ENCODE measurements around the gene GNG4. TPM values are rescaled to one million over a fixed set of nuclear protein-coding genes. Genes with fewer than 3 reads are reported as not detected.

GNG4 gene
- not detected for total RNA-seq
- polyA plus RNA-seq: under 1 TPM; 0.04 to 0.41 (median 0.05) TPM
- long read RNA-seq, donor 1, full-length matches to known transcripts: 1 of 1 reads
- long read RNA-seq, donor 1, partial matches to known transcripts: 0 of 1 reads
- long read RNA-seq, donor 1, other reads (novel, unspliced or antisense): 0 of 1 reads
- long read RNA-seq, donor 2: 0 reads

- Histone ChIP-seq H3K36me3 (ENCODE audit: insufficient read depth in 1 of 2, low read depth in 1 of 2) (no peaks in the 10 kb centered on the region), H3K4me1 (peaks cover 7% of the 10 kb centered on the region), H3K9me3 (no peaks in the 10 kb centered on the region), H3K27ac (no peak within 1 kb of the TSS), H3K4me3 (peak within 1 kb of the TSS; percentile 60), H3K27me3 (ENCODE audit: insufficient read depth in 3 of 3, low read length in 2 of 3) (peaks cover 4 to 94% (median 24%) of the 10 kb centered on the region in 3 donors)
- TF ChIP-seq, protein P1, sequence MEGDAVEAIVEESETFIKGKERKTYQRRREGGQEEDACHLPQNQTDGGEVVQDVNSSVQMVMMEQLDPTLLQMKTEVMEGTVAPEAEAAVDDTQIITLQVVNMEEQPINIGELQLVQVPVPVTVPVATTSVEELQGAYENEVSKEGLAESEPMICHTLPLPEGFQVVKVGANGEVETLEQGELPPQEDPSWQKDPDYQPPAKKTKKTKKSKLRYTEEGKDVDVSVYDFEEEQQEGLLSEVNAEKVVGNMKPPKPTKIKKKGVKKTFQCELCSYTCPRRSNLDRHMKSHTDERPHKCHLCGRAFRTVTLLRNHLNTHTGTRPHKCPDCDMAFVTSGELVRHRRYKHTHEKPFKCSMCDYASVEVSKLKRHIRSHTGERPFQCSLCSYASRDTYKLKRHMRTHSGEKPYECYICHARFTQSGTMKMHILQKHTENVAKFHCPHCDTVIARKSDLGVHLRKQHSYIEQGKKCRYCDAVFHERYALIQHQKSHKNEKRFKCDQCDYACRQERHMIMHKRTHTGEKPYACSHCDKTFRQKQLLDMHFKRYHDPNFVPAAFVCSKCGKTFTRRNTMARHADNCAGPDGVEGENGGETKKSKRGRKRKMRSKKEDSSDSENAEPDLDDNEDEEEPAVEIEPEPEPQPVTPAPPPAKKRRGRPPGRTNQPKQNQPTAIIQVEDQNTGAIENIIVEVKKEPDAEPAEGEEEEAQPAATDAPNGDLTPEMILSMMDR (IDR thresholded peaks at IDR 0.05): no peak
- ATAC-seq (peak in 1 of 4 donors; percentile 42), DNase-seq (no peak)
- intact Hi-C loops (cut with DNase I): no loop called here
- 1% methylated on average over 32 to 108 of the region's 111 CpGs for WGBS, 3 donors
These were observed at the start of gene GNG4 for GRCh38 chr1:235649368-235650163. Gene GNG4, minus strand, starts transcription at chr1:235649784. Its CDS starts 65,946 bp downstream, at chr1:235583838.

- intact Hi-C loops (cut with DNase I): no loop called here
- H3K4me1 ChIP-seq: no peaks in the 10 kb centered on the region
- no peak for DNase-seq
- 94 to 97% (median 95%) methylated on average over 2 of the region's 2 CpGs for WGBS, 3 donors
- no peaks in the 10 kb centered on the region for H3K27me3 ChIP-seq (ENCODE audit: insufficient read depth in 3 of 3, low read length in 2 of 3)
- no peak for ATAC-seq
- no peaks in the 10 kb centered on the region for H3K9me3 ChIP-seq
- H3K4me3 ChIP-seq: no peak overlapping the region
- TF ChIP-seq, protein P1 (IDR thresholded peaks at IDR 0.05): no peak
- H3K27ac ChIP-seq: no peak overlapping the region
- peaks cover 6 to 72% of the 10 kb centered on the region in 2 donors for H3K36me3 ChIP-seq (ENCODE audit: insufficient read depth in 1 of 2, low read depth in 1 of 2)
These were observed 47.9 kb upstream of the GNG4 start for GRCh38 chr1:235697508-235697907.

- TF ChIP-seq, protein P1 (IDR thresholded peaks at IDR 0.05): no peak
- H3K9me3 ChIP-seq: no peaks in the 10 kb centered on the region
- H3K27me3 ChIP-seq (ENCODE audit: insufficient read depth in 3 of 3, low read length in 2 of 3): no peaks in the 10 kb centered on the region
- intact Hi-C loops (cut with DNase I): no loop called here
- no peak overlapping the region for H3K27ac ChIP-seq
- 96 to 99% (median 96%) methylated on average over 4 of the region's 4 CpGs for WGBS, 3 donors
- ATAC-seq (no peak), DNase-seq (no peak)
- H3K4me3 ChIP-seq: no peak overlapping the region
- H3K4me1 ChIP-seq: no peaks in the 10 kb centered on the region
- peaks cover 0 to 52% of the 10 kb centered on the region in 2 donors for H3K36me3 ChIP-seq (ENCODE audit: insufficient read depth in 1 of 2, low read depth in 1 of 2)
These were observed 39.8 kb upstream of the GNG4 start for GRCh38 chr1:235689356-235689755.

DNA sequence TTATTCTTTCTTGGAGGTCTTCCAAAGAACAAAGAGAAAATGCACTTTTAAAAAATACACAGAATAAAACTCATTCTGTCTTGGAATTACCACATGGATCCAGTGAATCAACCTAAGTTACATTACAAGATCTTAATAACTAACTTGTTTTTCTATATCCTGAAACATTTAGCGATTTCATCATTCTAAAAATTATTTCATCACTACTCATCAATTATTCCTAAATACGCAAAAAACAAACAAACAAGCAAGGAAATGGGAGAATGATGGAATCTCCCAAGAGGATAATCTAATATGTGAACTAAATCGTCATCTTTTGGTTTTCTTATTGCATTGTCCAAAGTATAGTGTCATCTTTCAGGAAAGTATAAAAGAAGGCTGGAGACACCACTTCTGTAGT, 38.5 kb upstream of the GNG4 start:
- intact Hi-C loops (cut with DNase I): no loop called here
- WGBS, 3 donors: 89 to 92% (median 90%) methylated on average over 3 of the region's 3 CpGs
- no peak for DNase-seq

More for the DNA sequence above, 38.5 kb upstream of the GNG4 start:
- peaks cover 0 to 52% of the 10 kb centered on the region in 2 donors for H3K36me3 ChIP-seq (ENCODE audit: insufficient read depth in 1 of 2, low read depth in 1 of 2)
- no peak overlapping the region for H3K4me3 ChIP-seq
- H3K27ac ChIP-seq: no peak overlapping the region
- H3K27me3 ChIP-seq (ENCODE audit: insufficient read depth in 3 of 3, low read length in 2 of 3): no peaks in the 10 kb centered on the region
- no peaks in the 10 kb centered on the region for H3K9me3 ChIP-seq
- ATAC-seq: no peak
- H3K4me1 ChIP-seq: no peaks in the 10 kb centered on the region
- TF ChIP-seq, protein P1 (IDR thresholded peaks at IDR 0.05): no peak

All from psoas muscle (tissue), 8 donors.